ENCODE results near the gene NDEL1.

- TF ChIP-seq CTCF (IDR thresholded peaks at IDR 0.05) (no peak), JUN (CRISPR knock-in tag; IDR thresholded peaks at IDR 0.05) (no peak), CREB1 (CRISPR knock-in tag; IDR thresholded peaks at IDR 0.05) (no peak), IRF2 (CRISPR knock-in tag; IDR thresholded peaks at IDR 0.05; ENCODE audit: borderline replicate concordance, low read depth) (no peak), USF2 (CRISPR knock-in tag; IDR thresholded peaks at IDR 0.05) (no peak), RELA (CRISPR knock-in tag; IDR thresholded peaks at IDR 0.05; ENCODE audit: borderline replicate concordance) (no peak), CBFB (CRISPR knock-in tag; IDR thresholded peaks at IDR 0.05; ENCODE audit: low read depth) (no peak), GABPB1 (CRISPR knock-in tag; IDR thresholded peaks at IDR 0.05) (no peak), ZNF317 (CRISPR knock-in tag; IDR thresholded peaks at IDR 0.05; ENCODE audit: borderline replicate concordance, low read depth) (no peak), NR1H2 (CRISPR knock-in tag; IDR thresholded peaks at IDR 0.05) (no peak)
Observed at GRCh38 chr17:8488491-8488890, 52.8 kb downstream of the NDEL1 start.

Measured in WTC11 (cell line).